Nephron progenitor cell (in vitro differentiated cells): ENCODE measurements around the gene PTPRQ.

Source experiments
- DNase-seq: peaks from one replicate; pipeline ENCODE4 v3.0.0; 2021
- H3K27ac Mint-ChIP-seq: 2 replicates; pipeline ENCODE4 v1.8.0; 2021; ENCODE audit warnings: mild to moderate bottlenecking, moderate library complexity, mixed read lengths
- H3K27me3 Mint-ChIP-seq: 2 replicates; pipeline ENCODE4 v1.8.0; 2021; ENCODE audit warnings: mild to moderate bottlenecking, low read depth, mixed read lengths; ENCODE audit not compliant: poor library complexity
- H3K36me3 Mint-ChIP-seq: 2 replicates; pipeline ENCODE4 v1.8.0; 2021; ENCODE audit warnings: low read depth, mixed read lengths
- H3K4me1 Mint-ChIP-seq: 2 replicates; pipeline ENCODE4 v1.8.0; 2021; ENCODE audit warnings: mixed read lengths
- H3K4me3 Mint-ChIP-seq: 2 replicates; pipeline ENCODE4 v1.8.0; 2021; ENCODE audit warnings: mild to moderate bottlenecking, moderate library complexity, mixed read lengths
- H3K9me3 Mint-ChIP-seq: 2 replicates; pipeline ENCODE4 v1.8.0; 2021; ENCODE audit warnings: mild to moderate bottlenecking, moderate library complexity, mixed read lengths
- TF ChIP-seq, protein P1 (sequence below): fragments of 200-600 bp; sonication (generic); IDR thresholded peaks from 2 replicates; pipeline ENCODE4 v1.5.0; 2021; ENCODE audit warnings: antibody characterized with exemption

PTPRQ gene

DNA sequence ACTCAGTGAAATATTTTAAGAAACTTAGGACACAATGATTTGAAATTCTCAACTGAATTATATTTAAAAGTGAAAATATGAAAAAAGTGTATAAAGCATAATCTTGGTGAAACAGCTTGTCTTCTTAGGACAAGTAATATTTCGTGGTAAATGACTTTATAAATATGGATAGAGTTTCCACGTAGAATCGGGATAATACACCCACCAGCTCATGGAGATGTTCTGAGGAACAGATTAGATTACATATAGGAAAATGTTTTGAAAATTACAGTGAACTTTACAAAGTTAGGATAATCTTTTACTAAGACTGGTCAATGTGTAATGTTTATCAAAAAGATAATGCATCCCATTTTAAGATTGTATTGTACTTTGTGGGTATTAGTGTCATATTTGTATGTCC, 237.8 kb downstream of the PTPRQ start:
- no peak overlapping the region for H3K27ac Mint-ChIP-seq
- DNase-seq = no peak
- H3K27me3 Mint-ChIP-seq = peaks cover 3% of the 10 kb centered on the region
- TF ChIP-seq, protein P1, sequence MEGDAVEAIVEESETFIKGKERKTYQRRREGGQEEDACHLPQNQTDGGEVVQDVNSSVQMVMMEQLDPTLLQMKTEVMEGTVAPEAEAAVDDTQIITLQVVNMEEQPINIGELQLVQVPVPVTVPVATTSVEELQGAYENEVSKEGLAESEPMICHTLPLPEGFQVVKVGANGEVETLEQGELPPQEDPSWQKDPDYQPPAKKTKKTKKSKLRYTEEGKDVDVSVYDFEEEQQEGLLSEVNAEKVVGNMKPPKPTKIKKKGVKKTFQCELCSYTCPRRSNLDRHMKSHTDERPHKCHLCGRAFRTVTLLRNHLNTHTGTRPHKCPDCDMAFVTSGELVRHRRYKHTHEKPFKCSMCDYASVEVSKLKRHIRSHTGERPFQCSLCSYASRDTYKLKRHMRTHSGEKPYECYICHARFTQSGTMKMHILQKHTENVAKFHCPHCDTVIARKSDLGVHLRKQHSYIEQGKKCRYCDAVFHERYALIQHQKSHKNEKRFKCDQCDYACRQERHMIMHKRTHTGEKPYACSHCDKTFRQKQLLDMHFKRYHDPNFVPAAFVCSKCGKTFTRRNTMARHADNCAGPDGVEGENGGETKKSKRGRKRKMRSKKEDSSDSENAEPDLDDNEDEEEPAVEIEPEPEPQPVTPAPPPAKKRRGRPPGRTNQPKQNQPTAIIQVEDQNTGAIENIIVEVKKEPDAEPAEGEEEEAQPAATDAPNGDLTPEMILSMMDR = no peak
- H3K4me1 Mint-ChIP-seq = no peaks in the 10 kb centered on the region
- H3K9me3 Mint-ChIP-seq = no peaks in the 10 kb centered on the region
- no peaks in the 10 kb centered on the region for H3K36me3 Mint-ChIP-seq
- H3K4me3 Mint-ChIP-seq = no peak overlapping the region

DNA sequence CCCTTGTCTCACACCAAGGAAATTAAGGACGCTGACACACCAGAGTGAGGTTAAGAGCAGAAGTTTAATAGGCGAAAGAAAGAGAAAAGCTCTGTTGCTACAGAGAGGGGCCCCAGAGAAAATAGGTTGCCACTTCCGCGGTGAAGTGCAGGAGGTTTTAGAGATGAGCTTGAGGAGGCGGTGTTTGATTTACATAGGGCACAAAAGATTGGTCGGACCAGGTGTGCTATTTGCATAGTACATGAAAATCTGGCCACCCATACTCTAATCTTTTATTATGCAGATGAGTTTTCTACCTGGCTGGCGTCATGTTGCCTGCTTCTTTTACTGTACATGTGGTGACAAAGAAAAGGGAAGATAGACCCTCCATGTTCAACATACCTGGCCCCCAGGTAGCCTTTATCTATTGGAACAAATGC, 240.1 kb downstream of the PTPRQ start:
- Mint-ChIP-seq H3K9me3 (no peaks in the 10 kb centered on the region), H3K4me3 (no peak overlapping the region), H3K36me3 (no peaks in the 10 kb centered on the region), H3K27ac (no peak overlapping the region), H3K4me1 (no peaks in the 10 kb centered on the region), H3K27me3 (peaks cover 3% of the 10 kb centered on the region)
- TF ChIP-seq, protein P1 = no peak
- no peak for DNase-seq

- no peaks in the 10 kb centered on the region for H3K4me1 Mint-ChIP-seq
- H3K27ac Mint-ChIP-seq = no peak overlapping the region
- DNase-seq = no peak
- H3K36me3 Mint-ChIP-seq = no peaks in the 10 kb centered on the region
- no peaks in the 10 kb centered on the region for H3K27me3 Mint-ChIP-seq
- no peak overlapping the region for H3K4me3 Mint-ChIP-seq
- TF ChIP-seq, protein P1 = no peak
- no peaks in the 10 kb centered on the region for H3K9me3 Mint-ChIP-seq
Measured at GRCh38 chr12:80690090-80690489, 246.1 kb downstream of the PTPRQ start.

DNA sequence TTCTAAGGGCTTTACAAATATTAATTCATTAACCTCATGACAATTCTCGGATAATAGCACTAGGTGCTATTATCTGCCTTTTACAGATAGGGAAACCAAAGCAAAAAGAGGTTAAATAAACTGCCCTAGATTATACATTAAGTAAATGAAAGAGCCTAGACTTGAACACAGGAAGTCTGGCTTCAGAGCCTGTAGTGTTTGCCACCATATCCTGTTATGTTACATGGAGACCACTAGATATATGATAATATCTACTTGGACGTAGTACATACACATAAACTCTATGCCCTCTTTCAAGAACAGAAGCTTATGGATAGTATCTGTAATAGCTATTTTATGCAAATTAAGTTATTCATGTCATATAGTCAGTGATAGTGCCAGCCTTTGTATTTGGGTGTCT, 246.5 kb downstream of the PTPRQ start:
- Mint-ChIP-seq H3K27ac (no peak overlapping the region), H3K36me3 (no peaks in the 10 kb centered on the region)
- TF ChIP-seq, protein P1 = no peak

DNA sequence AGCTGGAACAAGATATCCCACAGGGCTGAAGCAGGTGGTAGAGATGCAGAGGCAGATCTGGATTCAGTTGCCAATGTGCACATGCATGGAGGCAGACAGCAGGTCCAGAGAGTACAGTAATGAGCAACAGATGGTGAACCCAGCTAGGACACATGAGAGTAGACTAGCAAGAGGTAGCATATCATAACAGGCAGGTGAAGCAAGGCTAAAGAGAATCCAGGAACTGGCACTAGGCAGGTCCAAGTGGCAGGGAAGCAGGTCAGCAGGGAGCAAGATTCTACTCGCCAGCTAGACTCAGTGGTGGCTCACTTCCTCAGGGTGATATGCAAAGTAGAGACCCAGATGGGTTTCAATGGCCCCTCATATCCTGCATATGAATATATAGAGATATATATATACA, 248.1 kb downstream of the PTPRQ start:
- Mint-ChIP-seq H3K4me1 (no peaks in the 10 kb centered on the region), H3K27me3 (no peaks in the 10 kb centered on the region), H3K9me3 (no peaks in the 10 kb centered on the region), H3K27ac (no peak overlapping the region), H3K36me3 (no peaks in the 10 kb centered on the region), H3K4me3 (no peak overlapping the region)
- no peak for DNase-seq
- TF ChIP-seq, protein P1 = no peak

More for the DNA sequence above, 246.5 kb downstream of the PTPRQ start:
- Mint-ChIP-seq H3K4me3 (no peak overlapping the region), H3K27me3 (no peaks in the 10 kb centered on the region), H3K4me1 (no peaks in the 10 kb centered on the region), H3K9me3 (no peaks in the 10 kb centered on the region)
- DNase-seq = no peak

GRCh38 chr12:80697270-80697887, 253.3 kb downstream of the PTPRQ start:
- TF ChIP-seq, protein P1 = no peak
- no peaks in the 10 kb centered on the region for H3K36me3 Mint-ChIP-seq
- no peak overlapping the region for H3K4me3 Mint-ChIP-seq
- no peak for DNase-seq
- H3K27me3 Mint-ChIP-seq = peaks cover 4% of the 10 kb centered on the region
- H3K9me3 Mint-ChIP-seq = no peaks in the 10 kb centered on the region
- H3K27ac Mint-ChIP-seq = no peak overlapping the region
- H3K4me1 Mint-ChIP-seq = peaks cover 2% of the 10 kb centered on the region
